ENCODE measurements around the gene CFAP299.

- TF ChIP-seq CTCF (IDR thresholded peaks at IDR 0.05; ENCODE audit: insufficient read depth, low read length, poor library complexity, severe bottlenecking): no peak
- no peak for TF ChIP-seq EZH2phosphoT487 (conservative IDR thresholded peaks at IDR 0.05; ENCODE audit: low read length)
Measured at GRCh38 chr4:80732010-80732409, 396.5 kb downstream of the CFAP299 start.
